Fibroblast of lung (primary cell): ENCODE data around the gene CHKA. TPM values are rescaled to one million over a fixed set of nuclear protein-coding genes. Genes with fewer than 3 reads are reported as not detected.

Experiments used
- DNase-seq, 2 donors: peaks; one replicate each; pipeline versions ENCODE4 v3.0.0 to v3.0.0-alpha.2; 2010; ENCODE audit warnings: low read depth in 2 of 2
- H2AFZ ChIP-seq: 2 replicates; pipeline ENCODE4 v1.5.1; 2012; ENCODE audit warnings: low read length, control low read depth, inconsistent platforms
- H3K27ac ChIP-seq: 2 replicates; pipeline ENCODE4 v1.5.1; 2011; ENCODE audit warnings: low read length, control low read depth; ENCODE audit not compliant: insufficient read depth
- H3K27me3 ChIP-seq: 2 replicates; pipeline ENCODE4 v1.5.1; 2011; ENCODE audit warnings: mild to moderate bottlenecking, low read length; ENCODE audit not compliant: control insufficient read depth, insufficient read depth
- H3K36me3 ChIP-seq: 2 replicates; pipeline ENCODE4 v1.5.1; 2011; ENCODE audit warnings: low read length; ENCODE audit not compliant: control insufficient read depth, insufficient read depth
- H3K4me1 ChIP-seq: 2 replicates; pipeline ENCODE4 v1.5.1; 2011; ENCODE audit warnings: low read length; ENCODE audit not compliant: control insufficient read depth, insufficient read depth; ENCODE audit errors: extremely low read depth
- H3K4me2 ChIP-seq: 2 replicates; pipeline ENCODE4 v1.5.1; 2011; ENCODE audit warnings: low read length, control low read depth; ENCODE audit not compliant: insufficient read depth; ENCODE audit errors: extremely low read depth
- H3K4me3 ChIP-seq, 4 experiments: fragments of 200-600 bp in 1 of 4; sonication (generic) in 1 of 4; replicated peaks in 1 of 4; 2 replicates each; pipeline ENCODE4 v1.5.1; 2011 to 2016; ENCODE audit warnings: low read length in 4 of 4, low read depth in 3 of 4, mild to moderate bottlenecking in 3 of 4, control low read depth in 2 of 4, inconsistent platforms in 1 of 4, mixed read lengths in 1 of 4; ENCODE audit not compliant: insufficient read depth in 1 of 4; ENCODE audit errors: control extremely low read depth in 1 of 4
- H3K79me2 ChIP-seq: 2 replicates; pipeline ENCODE4 v1.5.1; 2012; ENCODE audit warnings: mild to moderate bottlenecking, low read length, inconsistent platforms; ENCODE audit not compliant: control insufficient read depth, insufficient read depth
- H3K9ac ChIP-seq: 2 replicates; pipeline ENCODE4 v1.5.1; 2011; ENCODE audit warnings: mild to moderate bottlenecking, low read length, control low read depth; ENCODE audit not compliant: insufficient read depth
- H3K9me3 ChIP-seq: 2 replicates; pipeline ENCODE4 v1.5.1; 2012; ENCODE audit warnings: low read depth, low read length; ENCODE audit not compliant: control insufficient read depth, insufficient read depth
- H4K20me1 ChIP-seq: 2 replicates; pipeline ENCODE4 v1.5.1; 2011; ENCODE audit warnings: low read length; ENCODE audit not compliant: control insufficient read depth, insufficient read depth; ENCODE audit errors: extremely low read depth
- CTCF ChIP-seq, 2 donors: IDR thresholded peaks in 1 of 2; conservative IDR thresholded peaks in 1 of 2; 1 replicate in 1 of 2; 2 replicates in 1 of 2; pipeline ENCODE4 v1.5.1; 2011 to 2012; ENCODE audit warnings: low read length in 2 of 2, control low read depth in 1 of 2, inconsistent platforms in 1 of 2, low read depth in 1 of 2, mild to moderate bottlenecking in 1 of 2
- EZH2 ChIP-seq: IDR thresholded peaks from 2 replicates; pipeline ENCODE4 v1.5.1; 2012; ENCODE audit warnings: low read length, control low read depth, mild to moderate bottlenecking; ENCODE audit errors: missing control alignments
- polyA plus RNA-seq, 2 donors: library from polyadenylated mRNA; depleted of rRNA in 1 of 2; stranded (reverse) in 1 of 2; unstranded in 1 of 2; fragments of >200 nt; gene quantifications; 2 replicates each; pipeline ENCODE4 v1.2.1, GENCODE V29; 2011 to 2012; ENCODE audit warnings: missing spikeins in 1 of 2
- total RNA-seq: library from RNA; depleted of rRNA; stranded (reverse); fragments of >200 nt; gene quantifications from 2 replicates; pipeline ENCODE4 v1.2.1, GENCODE V29; 2014

CHKA gene
- total and polyA plus RNA-seq, 2 donors (not counting 1 experiment from before 2014, with no cell fraction given): 7.2 to 8.4 TPM

GRCh38 chr11:68089679-68090078, 31.5 kb downstream of the CHKA start:
- H3K9ac ChIP-seq: no peak overlapping the region
- no peak overlapping the region for H3K4me2 ChIP-seq
- H3K9me3 ChIP-seq: no peaks in the 10 kb centered on the region
- no peak overlapping the region for H3K4me3 ChIP-seq
- no peak for DNase-seq
- H2AFZ ChIP-seq: no peak overlapping the region
- TF ChIP-seq CTCF (conservative IDR thresholded peaks at IDR 0.05 in 1 of 2, IDR thresholded peaks at IDR 0.05 in 1 of 2; ENCODE audit: low read depth in 1 of 2, low read length in 2 of 2) (no peak), EZH2 (no peak)
- no peaks in the 10 kb centered on the region for H3K4me1 ChIP-seq
- no peaks in the 10 kb centered on the region for H3K36me3 ChIP-seq
- H3K79me2 ChIP-seq: no peaks in the 10 kb centered on the region
- no peak overlapping the region for H3K27ac ChIP-seq
- H4K20me1 ChIP-seq: no peaks in the 10 kb centered on the region
- H3K27me3 ChIP-seq: no peaks in the 10 kb centered on the region

DNA sequence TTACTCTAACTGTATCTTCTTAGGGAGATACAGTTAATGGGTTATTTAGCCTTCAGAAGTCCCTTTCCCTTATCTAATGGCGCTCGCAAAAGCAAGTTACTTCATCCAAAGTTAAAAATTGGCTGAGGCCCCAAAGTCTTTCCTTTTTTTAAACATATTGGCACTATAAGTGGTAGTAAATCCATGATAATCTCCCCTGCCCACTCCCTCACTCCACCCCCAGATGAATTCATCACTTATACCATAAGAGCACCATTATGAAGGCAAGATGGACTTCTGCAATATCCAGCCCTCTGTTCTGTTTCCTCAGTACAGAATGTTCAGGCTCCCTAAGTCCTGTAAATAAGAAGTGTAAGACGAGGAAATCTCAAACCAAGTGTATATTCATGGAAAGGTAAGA, 37.7 kb downstream of the CHKA start:
- H3K79me2 ChIP-seq: no peaks in the 10 kb centered on the region
- no peaks in the 10 kb centered on the region for H3K4me1 ChIP-seq
- no peak for DNase-seq
- no peak overlapping the region for H3K4me2 ChIP-seq
- H3K36me3 ChIP-seq: no peaks in the 10 kb centered on the region
- no peak for TF ChIP-seq EZH2
- no peak for TF ChIP-seq CTCF (conservative IDR thresholded peaks at IDR 0.05 in 1 of 2, IDR thresholded peaks at IDR 0.05 in 1 of 2; ENCODE audit: low read depth in 1 of 2, low read length in 2 of 2)
- no peak overlapping the region for H3K9ac ChIP-seq
- H4K20me1 ChIP-seq: no peaks in the 10 kb centered on the region
- no peak overlapping the region for H3K4me3 ChIP-seq
- no peaks in the 10 kb centered on the region for H3K27me3 ChIP-seq
- H3K27ac ChIP-seq: no peak overlapping the region
- no peaks in the 10 kb centered on the region for H3K9me3 ChIP-seq
- H2AFZ ChIP-seq: no peak overlapping the region

DNA sequence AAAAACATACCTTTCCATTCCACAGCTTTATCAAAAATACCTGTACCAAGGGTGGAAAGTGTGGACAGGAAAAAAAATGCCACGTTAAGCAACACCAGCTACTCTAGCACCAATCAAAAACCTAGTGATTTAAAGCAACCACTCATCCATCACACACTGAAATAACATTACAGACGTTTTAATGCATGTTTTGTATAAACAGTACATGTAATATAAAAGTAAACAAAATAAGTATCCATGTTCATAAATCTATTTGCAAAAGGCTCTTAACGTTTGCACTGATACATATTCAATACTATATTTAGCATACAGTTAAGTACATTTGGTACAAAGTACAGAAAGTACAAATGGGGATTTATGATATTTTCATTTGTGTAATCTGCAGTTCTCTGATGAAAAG, 38.7 kb downstream of the CHKA start:
- no peak overlapping the region for H2AFZ ChIP-seq
- no peaks in the 10 kb centered on the region for H3K9me3 ChIP-seq
- peak in 1 of 2 donors; percentile 15 for DNase-seq
- TF ChIP-seq CTCF (conservative IDR thresholded peaks at IDR 0.05 in 1 of 2, IDR thresholded peaks at IDR 0.05 in 1 of 2; ENCODE audit: low read depth in 1 of 2, low read length in 2 of 2) (no peak), EZH2 (no peak)
- H4K20me1 ChIP-seq: no peaks in the 10 kb centered on the region
- no peak overlapping the region for H3K9ac ChIP-seq
- H3K79me2 ChIP-seq: no peaks in the 10 kb centered on the region
- H3K4me2 ChIP-seq: no peak overlapping the region
- no peaks in the 10 kb centered on the region for H3K27me3 ChIP-seq
- H3K27ac ChIP-seq: no peak overlapping the region
- no peaks in the 10 kb centered on the region for H3K36me3 ChIP-seq
- H3K4me3 ChIP-seq: no peak overlapping the region
- H3K4me1 ChIP-seq: no peaks in the 10 kb centered on the region
